Stimulated activated naive CD4-positive, alpha-beta T cell treated with Interleukin-2 at 50 U/mL for 16 hours (primary cell): ENCODE results near the gene PP2D1.
"Not testable (repeated sequence)": the region's sequence is repeated elsewhere in the genome, so short reads cannot be mapped to it uniquely, and the experiment has no call there.

ENCODE experiments used
- DNase-seq: peaks from one replicate; lab custom pipeline; 2025; lab: John Stamatoyannopoulos, UW

The PP2D1 gene

DNA sequence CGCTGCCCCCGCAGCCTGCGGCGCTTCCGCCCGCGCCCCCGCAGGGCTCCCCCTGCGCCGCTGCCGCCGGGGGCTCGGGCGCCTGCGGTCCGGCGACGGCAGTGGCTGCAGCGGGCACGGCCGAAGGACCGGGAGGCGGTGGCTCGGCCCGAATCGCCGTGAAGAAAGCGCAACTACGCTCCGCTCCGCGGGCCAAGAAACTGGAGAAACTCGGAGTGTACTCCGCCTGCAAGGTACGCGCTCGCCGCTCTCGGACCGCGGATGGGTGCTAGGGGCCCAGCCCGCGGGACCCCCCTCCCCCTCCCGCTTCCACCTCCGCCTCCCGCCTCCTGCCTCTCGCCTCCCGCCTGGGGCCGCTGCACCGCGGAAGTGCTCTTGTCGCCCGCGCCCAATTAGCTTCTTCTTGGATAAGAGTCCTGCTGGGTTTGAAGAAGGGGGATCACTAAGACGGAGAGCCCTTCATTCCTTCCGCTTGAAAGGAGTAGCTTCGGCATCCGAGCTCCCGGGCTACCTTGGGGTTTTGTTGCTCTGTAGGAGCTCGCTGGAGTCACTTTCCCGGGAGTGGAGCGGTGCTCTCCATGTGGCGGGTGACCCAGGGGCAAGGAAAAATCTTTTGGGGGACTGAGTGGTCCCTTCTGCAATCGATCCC lies 28.6 kb upstream of the PP2D1 start:
- peak; percentile 69 for DNase-seq

DNA sequence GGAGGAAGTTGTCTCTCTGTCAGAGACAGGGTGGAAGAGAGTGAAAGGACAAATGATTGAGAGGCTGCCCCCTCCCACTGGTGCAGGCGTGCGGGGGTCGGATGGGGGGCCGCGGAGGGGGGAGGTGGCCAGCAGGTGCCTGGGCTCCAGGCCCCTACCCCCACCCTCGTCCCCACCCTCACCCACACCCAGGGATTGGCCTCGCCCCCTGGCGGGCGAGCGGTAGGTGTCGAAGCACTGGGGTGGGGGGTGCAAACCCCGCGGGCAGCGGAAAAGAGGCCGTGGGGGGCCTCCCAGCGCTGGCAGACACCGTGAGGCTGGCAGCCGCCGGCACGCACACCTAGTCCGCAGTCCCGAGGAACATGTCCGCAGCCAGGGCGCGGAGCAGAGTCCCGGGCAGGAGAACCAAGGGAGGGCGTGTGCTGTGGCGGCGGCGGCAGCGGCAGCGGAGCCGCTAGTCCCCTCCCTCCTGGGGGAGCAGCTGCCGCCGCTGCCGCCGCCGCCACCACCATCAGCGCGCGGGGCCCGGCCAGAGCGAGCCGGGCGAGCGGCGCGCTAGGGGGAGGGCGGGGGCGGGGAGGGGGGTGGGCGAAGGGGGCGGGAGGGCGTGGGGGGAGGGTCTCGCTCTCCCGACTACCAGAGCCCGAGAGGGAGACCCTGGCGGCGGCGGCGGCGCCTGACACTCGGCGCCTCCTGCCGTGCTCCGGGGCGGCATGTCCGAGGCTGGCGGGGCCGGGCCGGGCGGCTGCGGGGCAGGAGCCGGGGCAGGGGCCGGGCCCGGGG lies 27.9 kb upstream of the PP2D1 start, which contains the start of gene KAT2B:
Gene KAT2B (plus strand): TSS at position 682 of the 783 bp plus-strand sequence. CDS start 32 bp downstream, at position 714.
- DNase-seq: peak; percentile 81

DNA sequence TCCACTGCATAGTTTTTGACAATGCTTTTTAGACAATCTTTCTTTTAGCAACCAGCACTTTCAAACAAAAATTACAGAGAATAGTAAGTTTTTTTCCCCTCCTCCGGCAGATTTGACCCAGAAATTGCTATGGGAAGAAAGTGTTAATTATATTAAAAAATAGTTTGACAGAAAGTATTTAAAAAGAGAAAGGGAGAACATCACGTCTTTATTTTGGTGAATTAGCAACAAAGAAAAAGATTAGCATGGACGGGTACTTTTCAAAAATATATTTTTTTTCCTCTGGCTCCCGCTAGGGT lies 27.4 kb upstream of the PP2D1 start:
- no peak for DNase-seq

DNA sequence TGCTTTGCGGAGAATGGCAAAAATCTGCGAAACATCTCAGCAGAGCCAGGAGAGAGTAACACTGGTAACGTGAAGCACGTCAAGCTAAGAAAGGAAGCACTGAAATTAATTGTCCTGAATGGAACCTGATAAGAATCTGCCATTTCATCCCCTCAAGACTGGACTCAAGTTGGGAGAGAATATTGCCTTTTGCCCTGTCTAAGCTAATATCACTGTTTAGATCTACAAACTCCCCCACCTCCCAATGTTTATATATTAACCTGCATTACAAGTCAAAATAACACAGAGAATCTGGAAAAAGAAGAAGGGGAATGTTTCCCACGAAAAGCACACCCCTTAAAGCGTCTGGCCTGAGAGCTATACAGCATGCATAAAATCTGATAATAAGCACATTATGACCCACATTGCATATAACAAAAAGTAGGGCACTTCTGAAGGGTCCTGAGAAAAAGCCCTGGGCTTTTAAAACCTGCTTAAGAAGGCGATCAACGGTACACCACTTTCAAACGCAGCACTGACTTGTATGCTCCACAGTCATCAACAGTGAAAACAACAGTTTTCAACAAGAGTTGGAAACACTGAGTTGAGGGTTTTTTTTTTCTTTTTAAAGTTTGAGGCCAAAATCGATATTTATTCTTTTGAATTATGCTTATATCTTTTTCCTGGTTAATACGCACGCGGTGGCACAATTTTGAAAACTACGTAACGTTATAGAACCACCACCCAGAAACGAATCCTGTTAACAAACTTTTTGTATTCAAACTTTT lies 26.8 kb upstream of the PP2D1 start:
- no peak for DNase-seq

DNA sequence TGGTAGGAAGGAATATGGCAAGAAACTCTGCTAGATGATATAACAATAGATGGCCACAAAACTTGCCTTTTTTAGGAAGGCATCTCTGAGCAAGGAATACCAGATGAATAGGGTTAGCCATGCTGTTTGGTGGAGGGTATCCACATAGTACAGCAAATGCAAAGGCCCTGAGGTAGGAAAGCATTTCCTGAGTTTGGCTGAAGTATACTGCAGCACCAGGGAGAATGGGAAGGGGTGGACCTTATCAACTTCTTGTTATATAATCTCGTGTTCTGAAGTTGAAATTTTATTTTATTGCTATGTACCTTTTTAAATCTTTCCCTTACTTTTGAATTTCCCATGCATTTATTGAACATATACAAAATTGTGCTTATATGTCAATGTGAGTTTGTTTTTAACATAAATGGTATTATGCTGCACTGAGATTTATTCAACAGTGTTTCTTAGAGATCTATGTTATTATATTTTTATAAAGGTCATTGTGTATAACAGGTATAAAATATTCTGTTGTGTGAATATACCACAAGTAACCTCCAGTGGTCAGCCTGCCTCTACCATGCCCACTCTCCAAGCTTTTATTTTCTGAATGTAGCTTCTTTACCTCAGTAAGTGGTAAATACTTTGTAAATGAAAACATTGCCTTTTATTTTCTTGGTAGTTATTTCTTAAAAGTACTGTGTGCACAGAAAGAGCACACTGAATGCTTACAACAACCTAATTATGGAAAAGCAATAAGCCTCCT lies 25.4 kb upstream of the PP2D1 start:
- no peak for DNase-seq

DNA sequence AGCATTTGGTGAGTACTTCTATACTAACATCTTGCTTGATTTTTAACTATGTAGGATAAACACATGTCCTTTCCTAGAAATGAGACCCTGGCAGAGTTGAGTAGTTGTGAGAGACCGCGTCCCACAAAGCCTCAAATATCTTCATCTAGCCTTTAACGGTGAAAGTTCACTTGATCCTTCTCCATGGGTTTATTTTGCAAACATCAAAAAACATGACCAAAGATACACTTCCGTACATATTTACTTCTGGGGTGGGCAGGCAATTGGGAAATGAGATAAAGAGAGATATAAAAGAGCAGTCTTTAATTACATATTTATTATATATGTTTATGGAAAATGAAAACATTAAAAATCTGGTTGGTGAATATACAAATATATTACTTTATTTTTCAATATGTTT lies 23.0 kb upstream of the PP2D1 start:
- no peak for DNase-seq

DNA sequence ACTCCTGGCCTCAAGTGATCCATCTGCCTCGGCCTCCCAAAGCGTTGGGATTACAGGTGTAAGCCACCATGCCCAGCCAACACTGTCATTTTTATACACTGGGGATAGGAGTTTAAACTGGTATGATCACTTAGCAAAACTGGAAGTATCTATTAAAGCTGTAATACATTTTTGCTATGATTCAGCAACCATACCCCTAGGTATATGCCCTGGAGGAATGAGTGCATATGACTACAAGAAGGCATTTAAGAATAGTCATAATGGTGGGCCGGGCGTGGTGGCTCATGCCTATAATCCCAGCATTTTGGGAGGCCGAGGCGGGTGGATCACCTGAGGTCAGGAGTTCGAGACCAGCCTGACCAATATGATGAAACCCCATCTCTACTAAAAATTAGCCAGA lies 19.9 kb upstream of the PP2D1 start:
- not testable (repeated sequence) for DNase-seq

DNA sequence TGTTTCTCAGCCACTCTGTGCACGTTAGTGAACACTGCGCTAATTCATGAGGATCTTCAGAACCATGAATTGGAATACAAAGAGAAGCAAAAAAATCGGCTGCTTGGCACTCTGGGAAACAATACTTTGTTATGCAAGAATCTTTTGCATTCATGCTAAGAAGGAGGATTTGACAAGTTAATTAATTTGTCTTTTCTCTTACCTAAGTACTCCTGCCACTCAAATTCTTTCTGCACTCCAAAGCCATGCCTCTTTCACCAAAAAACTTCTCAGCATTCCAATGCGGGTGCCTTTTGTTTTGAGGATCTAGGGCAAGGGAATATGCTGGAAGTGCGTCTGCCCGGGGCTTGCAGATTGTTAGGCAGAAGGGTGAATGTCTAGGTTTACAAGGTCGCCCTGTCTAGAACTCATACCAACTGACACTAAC lies 16.9 kb upstream of the PP2D1 start:
- DNase-seq: no peak

DNA sequence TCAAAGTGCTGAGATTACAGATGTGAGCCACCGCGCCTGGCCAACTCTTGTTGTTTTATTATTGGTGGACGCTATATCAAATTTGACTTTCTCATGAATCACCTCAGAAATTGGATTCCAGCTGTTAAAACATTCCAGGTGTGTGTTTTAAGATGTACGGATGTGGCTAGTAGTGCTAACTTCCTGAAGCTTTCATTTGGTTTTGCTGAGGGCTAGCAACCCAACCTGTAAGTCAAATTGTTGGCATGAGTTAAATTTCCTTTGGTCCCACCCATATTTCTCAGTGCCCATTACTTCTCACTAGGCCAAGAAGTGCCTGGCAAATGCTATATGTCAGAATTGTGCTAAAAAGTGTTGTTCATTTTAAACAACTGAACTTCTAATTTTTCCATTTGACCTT lies 15.1 kb upstream of the PP2D1 start:
- DNase-seq: no peak

DNA sequence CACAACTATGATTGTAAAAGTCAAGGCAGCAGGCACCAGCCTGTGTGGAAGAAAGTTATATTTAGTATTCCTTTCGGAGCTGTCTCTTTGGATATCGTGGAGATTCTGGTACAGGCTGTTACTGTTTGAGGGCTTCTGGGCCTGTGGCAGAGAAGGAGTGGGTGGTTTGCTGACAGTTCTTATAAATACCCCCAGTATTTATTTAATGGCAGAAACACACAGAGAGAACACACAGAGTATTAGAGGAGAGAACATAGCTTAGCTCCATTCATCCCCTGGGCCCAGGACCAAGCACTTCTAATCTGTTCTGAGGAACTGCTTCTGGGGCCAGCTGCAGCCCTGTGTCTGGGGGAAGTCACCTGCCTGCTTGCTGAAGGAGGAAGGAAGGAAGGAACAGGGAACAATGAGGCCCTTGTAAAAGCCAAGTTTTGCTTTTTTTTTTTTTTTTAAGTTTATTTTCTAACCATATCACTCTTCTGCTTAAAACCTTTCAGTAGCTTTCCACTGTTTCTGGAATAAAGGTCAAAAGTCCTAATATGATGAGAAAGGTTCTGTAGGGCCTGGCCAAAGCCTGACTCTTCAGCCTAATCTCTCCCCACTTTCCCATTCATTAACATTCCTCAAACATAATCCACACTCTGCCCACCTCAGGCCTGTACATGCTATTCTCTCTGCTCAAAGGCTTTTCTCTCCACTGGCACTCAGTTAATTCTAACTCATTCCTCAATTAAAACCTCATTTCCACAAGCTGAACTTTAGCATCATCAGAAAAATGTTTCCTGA lies 11.8 kb upstream of the PP2D1 start:
- no peak for DNase-seq

DNA sequence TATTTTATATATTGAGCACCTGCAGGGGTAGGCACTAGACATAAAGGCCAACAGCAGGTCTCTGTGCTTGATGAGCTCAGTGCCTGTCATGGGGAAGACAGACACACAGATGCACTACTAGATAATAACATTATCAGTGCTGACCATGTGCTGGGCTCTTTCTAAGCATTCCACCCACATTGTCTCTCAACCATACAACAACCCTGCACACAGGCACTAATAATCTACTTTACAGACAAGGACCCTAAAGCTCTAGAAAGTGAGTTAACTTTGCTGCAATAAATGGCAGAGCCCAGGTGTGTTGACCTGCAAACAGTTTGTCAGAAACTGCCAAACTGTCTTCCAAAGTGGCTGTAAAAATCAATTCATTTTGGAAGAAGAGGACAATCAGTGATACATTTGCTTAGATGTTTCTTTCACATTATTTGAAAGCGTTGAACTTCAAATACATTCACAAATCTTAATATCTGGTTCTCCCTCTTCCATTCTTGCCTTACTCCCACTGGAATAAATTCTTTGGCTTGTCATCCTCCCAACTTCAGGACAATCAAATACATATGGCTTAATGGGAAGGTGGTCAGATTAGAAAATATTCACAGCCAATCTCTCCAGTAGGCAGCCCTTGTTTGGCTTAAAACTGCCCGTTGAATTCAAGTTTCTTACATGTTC lies 11.0 kb upstream of the PP2D1 start:
- DNase-seq: no peak

DNA sequence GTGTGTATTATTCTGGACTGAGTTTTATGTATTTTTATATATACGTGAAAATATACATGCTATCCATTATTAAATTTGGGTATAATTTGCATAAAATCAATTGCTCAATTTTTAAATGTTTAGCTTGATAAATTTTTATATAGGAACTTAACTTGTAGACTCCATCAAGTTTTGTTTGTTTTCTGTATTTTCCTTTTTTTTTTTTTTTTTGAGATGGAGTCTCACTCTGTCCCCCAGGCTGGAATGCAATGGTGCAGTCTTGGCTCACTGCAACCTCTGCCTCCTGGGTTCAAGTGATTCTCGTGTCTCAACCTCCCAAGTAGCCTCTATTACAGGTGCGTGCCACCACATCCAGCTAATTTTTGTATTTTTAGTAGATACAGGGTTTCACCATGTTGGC lies 4.0 kb upstream of the PP2D1 start:
- DNase-seq: not testable (repeated sequence)

DNA sequence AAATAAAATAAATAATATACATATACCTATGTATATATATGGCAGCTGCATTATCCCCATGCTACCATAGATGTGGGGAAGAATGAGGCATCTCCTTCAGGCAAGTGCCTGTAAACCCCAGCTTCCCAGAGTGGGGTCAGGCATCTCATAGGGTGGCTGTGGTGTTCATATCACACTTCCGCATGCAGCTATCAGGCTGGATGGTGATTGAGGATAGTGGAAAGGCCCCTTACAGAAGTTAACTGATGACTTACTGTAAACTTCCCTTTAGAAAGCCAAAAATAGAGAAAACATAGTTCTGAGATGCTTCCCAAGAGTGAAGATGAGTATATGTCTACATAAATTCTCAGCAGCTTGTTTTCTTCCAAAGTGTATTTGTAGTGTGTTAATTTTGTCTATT lies 3.5 kb upstream of the PP2D1 start:
- DNase-seq: no peak

DNA sequence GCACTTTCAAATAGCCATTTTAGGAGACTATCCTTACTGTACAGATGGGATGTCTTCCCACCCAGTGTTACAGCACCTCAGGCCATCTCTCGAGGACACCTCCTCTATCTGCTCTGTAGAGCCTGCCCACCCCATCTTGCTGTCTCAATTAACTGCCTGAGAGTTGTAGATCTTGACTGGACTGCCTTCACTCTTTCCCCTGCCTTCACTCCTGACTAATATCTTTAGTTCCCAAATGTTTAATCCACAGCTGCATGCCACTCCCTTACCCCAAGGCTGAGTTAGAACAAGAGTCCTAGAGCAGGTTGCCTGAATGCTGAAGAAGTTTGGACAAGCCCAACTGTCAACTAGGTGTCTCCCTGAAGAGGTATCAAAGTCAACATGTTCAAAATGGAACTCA lies 1.3 kb upstream of the PP2D1 start:
- DNase-seq: no peak

DNA sequence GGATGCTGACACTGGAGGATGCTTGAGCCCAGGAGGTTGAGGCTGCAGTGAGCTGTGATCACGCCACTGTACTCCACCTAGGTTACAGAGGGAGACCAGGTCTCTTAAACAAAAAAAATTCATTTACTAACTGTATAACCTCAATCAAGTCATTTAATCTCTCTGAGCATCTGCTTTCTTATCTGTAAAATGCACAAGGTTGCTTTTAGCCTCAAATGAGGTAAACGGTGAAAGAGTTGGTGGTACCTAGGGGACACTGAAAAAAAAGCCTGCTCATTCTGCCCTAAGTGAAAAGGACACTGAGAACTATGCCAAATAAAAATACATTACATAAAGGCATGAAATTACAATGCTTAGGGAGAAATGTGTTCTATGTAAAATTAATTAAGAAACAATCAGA lies 3.4 kb downstream of the PP2D1 start:
- no peak for DNase-seq

DNA sequence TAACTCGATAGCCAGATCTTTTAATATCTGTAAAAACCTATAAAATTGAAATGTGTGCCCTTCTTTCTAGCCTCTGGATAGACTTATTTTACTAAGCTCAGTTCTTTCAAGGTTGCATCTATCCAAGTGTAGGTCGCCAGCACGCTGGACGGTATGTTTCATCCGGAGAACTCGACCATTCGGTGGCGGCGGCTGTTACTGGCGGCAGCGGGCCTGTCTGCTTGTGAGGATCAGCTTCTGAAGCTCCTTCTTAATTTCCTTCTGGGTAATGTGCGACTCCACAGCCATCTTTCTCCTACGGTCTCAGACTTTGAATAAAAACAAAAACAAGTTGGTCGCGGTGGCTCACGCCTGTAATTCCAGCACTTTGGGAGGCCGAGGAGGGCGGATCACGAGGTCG lies 4.1 kb downstream of the PP2D1 start:
- no peak for DNase-seq

DNA sequence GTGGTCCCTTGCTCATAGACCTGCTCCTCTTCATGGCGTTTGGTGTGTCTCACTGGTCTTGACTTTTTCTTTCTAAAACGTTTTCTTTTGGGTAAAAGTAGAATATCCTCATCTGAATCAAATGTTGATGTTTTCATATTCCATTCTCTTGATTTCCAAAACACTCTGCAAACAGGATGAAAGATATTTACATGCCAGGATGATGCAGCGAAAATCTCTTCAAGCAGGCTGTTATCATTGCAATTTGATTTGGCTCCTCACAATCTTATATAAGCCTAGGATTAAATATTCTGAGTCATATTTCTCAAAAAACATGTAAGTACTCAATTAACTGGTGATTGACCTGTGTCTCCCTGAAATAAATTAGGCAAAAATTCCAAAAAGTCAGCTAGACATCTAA lies 10.1 kb downstream of the PP2D1 start:
- no peak for DNase-seq

DNA sequence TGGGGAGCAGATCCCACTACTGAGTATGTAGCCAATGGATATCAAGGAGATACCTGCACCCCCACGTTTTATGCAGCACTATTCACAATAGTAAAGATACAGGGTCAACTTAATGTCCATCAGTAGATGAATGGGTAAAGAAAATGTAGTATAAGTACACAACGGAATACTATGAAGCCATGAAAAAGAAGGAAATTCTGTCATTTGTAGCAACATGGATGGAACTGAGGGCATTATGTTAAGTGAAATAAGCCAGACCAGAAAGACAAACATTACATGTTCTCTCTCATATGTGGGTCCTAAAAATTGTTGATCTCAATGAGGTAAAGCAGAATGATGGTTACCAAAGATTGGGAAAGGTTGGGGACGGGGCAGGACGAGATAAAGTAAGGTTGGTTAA lies 14.6 kb downstream of the PP2D1 start:
- DNase-seq: no peak

DNA sequence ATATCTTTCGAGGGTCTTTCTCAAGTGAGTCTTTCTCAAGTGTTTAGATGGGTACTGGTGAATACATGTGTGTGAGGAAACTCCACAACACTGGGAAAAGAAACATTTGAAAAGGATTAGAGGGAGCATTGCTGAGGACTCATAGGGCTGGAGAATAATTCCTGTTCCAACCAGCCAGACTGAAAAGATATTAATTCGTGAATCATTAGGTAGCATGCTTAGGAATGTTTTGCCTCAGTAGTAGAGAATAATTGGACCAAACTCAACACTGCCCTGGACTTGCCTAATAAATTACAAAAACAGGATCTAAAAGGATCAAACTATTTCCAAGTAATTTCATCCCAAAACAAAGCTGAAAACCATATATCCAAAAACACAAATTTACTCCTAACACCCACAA lies 17.3 kb downstream of the PP2D1 start:
- DNase-seq: no peak

DNA sequence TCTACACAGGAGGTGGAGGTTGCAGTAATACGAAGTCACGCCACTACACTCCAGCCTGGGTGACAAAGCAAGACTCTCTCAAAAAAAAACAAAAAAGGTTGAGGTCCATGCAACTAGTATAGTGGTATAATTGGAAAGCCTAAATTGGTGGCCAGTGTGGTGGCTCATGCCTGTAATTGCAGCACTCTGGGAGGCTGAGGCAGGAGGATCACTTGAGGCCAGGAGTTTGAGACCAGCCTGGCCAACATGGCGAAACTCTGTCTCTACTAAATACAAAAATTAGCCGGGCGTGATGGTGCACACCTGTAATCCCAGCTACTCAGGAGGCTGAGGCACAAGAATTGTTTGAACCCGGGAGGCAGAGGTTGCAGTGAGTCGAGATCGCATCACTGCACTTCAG lies 23.2 kb downstream of the PP2D1 start:
- not testable (repeated sequence) for DNase-seq

DNA sequence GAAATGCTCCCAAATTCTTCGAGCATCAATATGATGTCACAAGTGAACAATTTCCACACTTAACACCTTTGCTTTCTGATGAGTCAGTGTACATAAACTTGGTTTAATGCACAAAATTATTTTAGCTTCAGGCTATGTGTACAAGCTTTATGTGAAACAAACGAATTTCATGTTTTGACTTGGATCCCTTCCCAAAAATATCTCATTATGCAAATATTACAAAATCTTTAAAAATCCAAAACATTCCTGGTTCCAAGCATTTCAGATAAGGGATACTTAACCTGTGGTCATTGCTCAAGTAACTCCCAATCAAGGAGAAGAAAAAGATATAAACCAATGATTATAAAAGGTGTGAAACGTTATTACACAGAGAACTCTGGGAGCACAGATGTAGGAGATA lies 40.0 kb downstream of the PP2D1 start:
- no peak for DNase-seq
